K562 (cell line): ENCODE measurements around the gene ZNF195. TPM values are rescaled to one million over a fixed set of nuclear protein-coding genes. Genes with fewer than 3 reads are reported as not detected.

ENCODE experiments used
- CBX2 ChIP-seq: fragments of 200-600 bp; sonication (generic); IDR thresholded peaks from one replicate; pipeline ENCODE4 v1.6.1; 2012; ENCODE audit warnings: mild to moderate bottlenecking, low read length, inconsistent platforms; ENCODE audit not compliant: insufficient read depth, poor library complexity, severe bottlenecking
- CREM ChIP-seq: IDR thresholded peaks from 2 replicates; pipeline ENCODE4 v1.6.1; 2014; ENCODE audit warnings: antibody characterized with exemption, low read depth
- DPF2 ChIP-seq: fragments of 450-650 bp; IDR thresholded peaks from 2 replicates; pipeline ENCODE4 v1.6.1; 2016
- EGR1 ChIP-seq: fragments of 450-650 bp; conservative IDR thresholded peaks from 2 replicates; pipeline ENCODE4 v1.6.1; 2017; ENCODE audit warnings: mild to moderate bottlenecking
- HES1 ChIP-seq: fragments of 450-650 bp; IDR thresholded peaks from 2 replicates; pipeline ENCODE4 v1.6.1; 2016; ENCODE audit warnings: low read depth, mild to moderate bottlenecking, moderate library complexity
- HNRNPUL1 ChIP-seq: fragments of 200-400 bp; formaldehyde crosslinking; IDR thresholded peaks from 2 replicates; pipeline ENCODE4 v1.6.1; 2017; ENCODE audit warnings: low read length
- JUN ChIP-seq, 2 experiments: sonication (generic) in 1 of 2; formaldehyde crosslinking in 1 of 2; IDR thresholded peaks; 2 replicates each; pipeline versions ENCODE4 v1.6.1 to v1.8.0; 2012 to 2022; ENCODE audit warnings: borderline replicate concordance in 2 of 2, mild to moderate bottlenecking in 2 of 2, improper control_type of control experiment in 1 of 2, low read depth in 1 of 2, low read length in 1 of 2, missing genetic modification reagents in 1 of 2
- NCOA4 ChIP-seq: fragments of 450-650 bp; IDR thresholded peaks from 2 replicates; pipeline ENCODE4 v1.6.1; 2018; ENCODE audit warnings: mild to moderate bottlenecking; ENCODE audit not compliant: partially characterized antibody
- PTTG1 ChIP-seq: fragments of 450-650 bp; IDR thresholded peaks from 2 replicates; pipeline ENCODE4 v1.6.1; 2016; ENCODE audit warnings: low read depth, mild to moderate bottlenecking, missing genetic modification characterization, missing compliant biosample characterization
- SMAD4 ChIP-seq: fragments of 250-450 bp; sonication (Bioruptor Pico); conservative IDR thresholded peaks from 2 replicates; pipeline ENCODE4 v1.8.0; 2021; ENCODE audit warnings: inconsistent platforms, mild to moderate bottlenecking, moderate library complexity
- SMARCA5 ChIP-seq: fragments of 450-650 bp; IDR thresholded peaks from 2 replicates; pipeline ENCODE4 v1.6.1; 2016
- SREBF1 ChIP-seq: fragments of 150-350 bp; IDR thresholded peaks from 2 replicates; pipeline ENCODE4 v1.6.1; 2014; ENCODE audit warnings: antibody characterized with exemption, low read depth, low read length, borderline replicate concordance
- SRSF7 ChIP-seq: fragments of 200-400 bp; formaldehyde crosslinking; optimal IDR thresholded peaks from 2 replicates; pipeline ENCODE3; 2017; ENCODE audit warnings: mild to moderate bottlenecking, low read depth, low read length
- ZBTB1 ChIP-seq: sonication (generic); formaldehyde crosslinking; IDR thresholded peaks from 2 replicates; pipeline ENCODE4 v1.8.1; 2023; ENCODE audit warnings: missing genetic modification reagents, low read depth, mild to moderate bottlenecking, borderline replicate concordance
- ZNF184 ChIP-seq: sonication (generic); formaldehyde crosslinking; IDR thresholded peaks from 2 replicates; pipeline ENCODE4 v1.5.0; 2020; ENCODE audit warnings: missing genetic modification reagents
- ZNF395 ChIP-seq: fragments of 200-800 bp; sonication (Bioruptor generic); IDR thresholded peaks from 2 replicates; pipeline ENCODE4 v1.6.1; 2017; ENCODE audit warnings: missing genetic modification characterization, missing compliant biosample characterization
- ZNF77 ChIP-seq: fragments of 250-450 bp; sonication (Bioruptor Pico); IDR thresholded peaks from 2 replicates; pipeline ENCODE4 v1.5.0; 2020
- polyA plus RNA-seq, 8 experiments: library from polyadenylated mRNA; depleted of rRNA in 4 of 8; stranded (reverse) in 5 of 8; unstranded in 3 of 8; fragments of >200 nt; fragmentation: Nextera tagmentation in 2 of 8; fragmentation: Illumina TruSeq in 1 of 8; extraction: Ambion mirVana in 2 of 8; extraction: Trizol in 1 of 8; gene quantifications; 2 replicates each; pipeline versions ENCODE4 v1.2.1 to v1.2.3, GENCODE V29; 2011 to 2014; ENCODE audit warnings: inconsistent platforms in 1 of 8, missing spikeins in 1 of 8
- total RNA-seq, 7 experiments: library from RNA; depleted of rRNA in 6 of 7; stranded (reverse); fragments of >200 nt in 6 of 7; fragmentation: Illumina TruSeq in 2 of 7; extraction: Trizol in 2 of 7; gene quantifications; 2 replicates each; pipeline versions ENCODE4 v1.2.1 to v1.2.3, GENCODE V29; 2011 to 2021; ENCODE audit warnings: low replicate concordance in 1 of 7
- TF ChIP-seq, protein P1 (sequence below): sonication (generic); formaldehyde crosslinking; IDR thresholded peaks from 2 replicates; pipeline ENCODE4 v1.8.1; 2023; ENCODE audit warnings: mild to moderate bottlenecking, missing genetic modification reagents
- TF ChIP-seq, protein P2 (sequence below): fragments of 250-450 bp; sonication (Bioruptor Pico); IDR thresholded peaks from 2 replicates; pipeline ENCODE4 v1.4.0; 2020
- TF ChIP-seq, protein P3 (sequence below): IDR thresholded peaks from 2 replicates; pipeline ENCODE4 v1.6.1; 2011; ENCODE audit not compliant: insufficient read length; ENCODE audit errors: extremely low read depth

Gene ZNF195
- total and polyA plus RNA-seq, 9 of the 15 experiments (the other 6 are each of a cell fraction or from before 2014, with no cell fraction given), result 42.1 to 75.5 (median 60.4) TPM

- TF ChIP-seq SREBF1 (no peak), HNRNPUL1 (no peak), SRSF7 (no peak), ZNF184 (no peak), SMARCA5 (no peak), CREM (peak; percentile 43; the same call in 1 of the 2 replicates), DPF2 (peak; percentile 85), ZBTB1 (CRISPR knock-in tag) (no peak), NCOA4 (no peak), ZNF395 (CRISPR knock-in tag) (no peak), ZNF77 (no peak), HES1 (no peak), EGR1 (no peak), CBX2 (no peak), PTTG1 (tag) (no peak), SMAD4 (CRISPR knock-in tag) (0 out of 2 replicates have a peak, but pooled peaks have one; percentile 16), JUN (IDR thresholded peaks at IDR 0.05; ENCODE audit: borderline replicate concordance, low read depth, low read length) (peak; percentile 88), JUN (CRISPR knock-in tag; IDR thresholded peaks at IDR 0.05; ENCODE audit: borderline replicate concordance) (no peak; the same call in 1 of the 2 replicates)
- TF ChIP-seq, protein P1, sequence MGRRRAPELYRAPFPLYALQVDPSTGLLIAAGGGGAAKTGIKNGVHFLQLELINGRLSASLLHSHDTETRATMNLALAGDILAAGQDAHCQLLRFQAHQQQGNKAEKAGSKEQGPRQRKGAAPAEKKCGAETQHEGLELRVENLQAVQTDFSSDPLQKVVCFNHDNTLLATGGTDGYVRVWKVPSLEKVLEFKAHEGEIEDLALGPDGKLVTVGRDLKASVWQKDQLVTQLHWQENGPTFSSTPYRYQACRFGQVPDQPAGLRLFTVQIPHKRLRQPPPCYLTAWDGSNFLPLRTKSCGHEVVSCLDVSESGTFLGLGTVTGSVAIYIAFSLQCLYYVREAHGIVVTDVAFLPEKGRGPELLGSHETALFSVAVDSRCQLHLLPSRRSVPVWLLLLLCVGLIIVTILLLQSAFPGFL (CRISPR knock-in tag), result no peak
- TF ChIP-seq, protein P2, sequence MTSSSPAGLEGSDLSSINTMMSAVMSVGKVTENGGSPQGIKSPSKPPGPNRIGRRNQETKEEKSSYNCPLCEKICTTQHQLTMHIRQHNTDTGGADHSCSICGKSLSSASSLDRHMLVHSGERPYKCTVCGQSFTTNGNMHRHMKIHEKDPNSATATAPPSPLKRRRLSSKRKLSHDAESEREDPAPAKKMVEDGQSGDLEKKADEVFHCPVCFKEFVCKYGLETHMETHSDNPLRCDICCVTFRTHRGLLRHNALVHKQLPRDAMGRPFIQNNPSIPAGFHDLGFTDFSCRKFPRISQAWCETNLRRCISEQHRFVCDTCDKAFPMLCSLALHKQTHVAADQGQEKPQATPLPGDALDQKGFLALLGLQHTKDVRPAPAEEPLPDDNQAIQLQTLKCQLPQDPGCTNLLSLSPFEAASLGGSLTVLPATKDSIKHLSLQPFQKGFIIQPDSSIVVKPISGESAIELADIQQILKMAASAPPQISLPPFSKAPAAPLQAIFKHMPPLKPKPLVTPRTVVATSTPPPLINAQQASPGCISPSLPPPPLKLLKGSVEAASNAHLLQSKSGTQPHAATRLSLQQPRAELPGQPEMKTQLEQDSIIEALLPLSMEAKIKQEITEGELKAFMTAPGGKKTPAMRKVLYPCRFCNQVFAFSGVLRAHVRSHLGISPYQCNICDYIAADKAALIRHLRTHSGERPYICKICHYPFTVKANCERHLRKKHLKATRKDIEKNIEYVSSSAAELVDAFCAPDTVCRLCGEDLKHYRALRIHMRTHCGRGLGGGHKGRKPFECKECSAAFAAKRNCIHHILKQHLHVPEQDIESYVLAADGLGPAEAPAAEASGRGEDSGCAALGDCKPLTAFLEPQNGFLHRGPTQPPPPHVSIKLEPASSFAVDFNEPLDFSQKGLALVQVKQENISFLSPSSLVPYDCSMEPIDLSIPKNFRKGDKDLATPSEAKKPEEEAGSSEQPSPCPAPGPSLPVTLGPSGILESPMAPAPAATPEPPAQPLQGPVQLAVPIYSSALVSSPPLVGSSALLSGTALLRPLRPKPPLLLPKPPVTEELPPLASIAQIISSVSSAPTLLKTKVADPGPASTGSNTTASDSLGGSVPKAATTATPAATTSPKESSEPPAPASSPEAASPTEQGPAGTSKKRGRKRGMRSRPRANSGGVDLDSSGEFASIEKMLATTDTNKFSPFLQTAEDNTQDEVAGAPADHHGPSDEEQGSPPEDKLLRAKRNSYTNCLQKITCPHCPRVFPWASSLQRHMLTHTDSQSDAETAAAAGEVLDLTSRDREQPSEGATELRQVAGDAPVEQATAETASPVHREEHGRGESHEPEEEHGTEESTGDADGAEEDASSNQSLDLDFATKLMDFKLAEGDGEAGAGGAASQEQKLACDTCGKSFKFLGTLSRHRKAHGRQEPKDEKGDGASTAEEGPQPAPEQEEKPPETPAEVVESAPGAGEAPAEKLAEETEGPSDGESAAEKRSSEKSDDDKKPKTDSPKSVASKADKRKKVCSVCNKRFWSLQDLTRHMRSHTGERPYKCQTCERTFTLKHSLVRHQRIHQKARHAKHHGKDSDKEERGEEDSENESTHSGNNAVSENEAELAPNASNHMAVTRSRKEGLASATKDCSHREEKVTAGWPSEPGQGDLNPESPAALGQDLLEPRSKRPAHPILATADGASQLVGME (CRISPR knock-in tag), result no peak
- TF ChIP-seq, protein P3, sequence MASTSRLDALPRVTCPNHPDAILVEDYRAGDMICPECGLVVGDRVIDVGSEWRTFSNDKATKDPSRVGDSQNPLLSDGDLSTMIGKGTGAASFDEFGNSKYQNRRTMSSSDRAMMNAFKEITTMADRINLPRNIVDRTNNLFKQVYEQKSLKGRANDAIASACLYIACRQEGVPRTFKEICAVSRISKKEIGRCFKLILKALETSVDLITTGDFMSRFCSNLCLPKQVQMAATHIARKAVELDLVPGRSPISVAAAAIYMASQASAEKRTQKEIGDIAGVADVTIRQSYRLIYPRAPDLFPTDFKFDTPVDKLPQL, result no peak
These were observed 38.9 kb downstream of the ZNF195 start (continued) for GRCh38 chr11:3340025-3340424.
